CD4-positive, alpha-beta T cell treated with Interleukin-2 at 100 ng/mL for 4 hours (primary cell): Measurements from ENCODE around the gene CLIP2.
"Not testable (repeated sequence)": the region's sequence is repeated elsewhere in the genome, so short reads cannot be mapped to it uniquely, and the experiment has no call there.

Source experiments
- DNase-seq: peaks from one replicate; pipeline ENCODE4 v3.0.0-alpha.2; 2020; ENCODE audit warnings: low spot score

CLIP2 gene

DNA sequence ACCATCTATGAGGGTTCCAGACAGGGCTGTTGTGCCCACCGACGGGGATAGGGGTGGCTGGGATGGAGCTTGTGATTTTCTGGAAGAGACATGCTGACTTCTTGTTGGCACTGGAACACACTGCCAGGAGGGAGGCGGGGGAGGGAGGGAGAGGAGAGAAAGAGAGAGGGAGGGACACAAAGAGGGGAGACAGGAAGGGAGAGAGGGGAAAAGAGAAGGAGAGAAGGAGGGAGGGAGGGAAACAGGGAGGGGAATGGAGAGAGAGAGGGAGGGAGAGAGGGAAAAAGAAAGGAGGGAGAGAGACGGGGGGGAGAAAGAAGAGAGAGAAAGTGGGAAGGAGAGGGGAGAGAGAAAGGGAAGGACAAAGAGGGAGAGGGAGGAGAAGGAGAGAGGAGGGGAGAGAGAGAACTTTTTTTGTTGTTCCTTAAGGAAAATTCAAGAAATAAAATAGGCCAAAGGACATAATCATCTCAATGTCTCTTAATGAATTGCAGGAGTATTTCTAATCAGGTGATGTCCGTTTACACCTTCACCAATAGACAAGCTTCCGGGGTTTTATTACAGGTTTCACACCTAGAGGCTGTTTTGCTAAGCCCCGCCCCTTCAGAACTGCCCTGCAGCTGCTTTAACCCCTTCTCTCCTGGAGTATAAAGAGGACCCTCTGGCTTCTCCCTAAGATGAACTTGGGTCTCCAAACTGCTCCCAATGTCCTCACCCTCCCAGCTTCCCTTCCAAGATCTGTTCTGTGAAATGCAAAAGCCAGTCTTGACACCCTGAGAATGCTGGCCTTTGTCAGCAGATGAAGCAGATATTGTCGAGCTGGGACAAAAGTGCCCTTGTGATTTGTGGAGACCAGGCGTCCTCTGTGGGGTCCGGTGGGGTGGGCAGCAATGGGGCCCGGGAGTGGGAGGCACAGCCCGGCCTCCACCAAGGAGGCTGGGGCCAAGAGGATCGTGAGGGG is 82.5 kb downstream of the CLIP2 start:
- DNase-seq: no peak

GRCh38 chr7:74372511-74373111 is 83.4 kb downstream of the CLIP2 start:
- no peak for DNase-seq

- no peak for DNase-seq
Measured at GRCh38 chr7:74373536-74373935, 84.3 kb downstream of the CLIP2 start.

DNA sequence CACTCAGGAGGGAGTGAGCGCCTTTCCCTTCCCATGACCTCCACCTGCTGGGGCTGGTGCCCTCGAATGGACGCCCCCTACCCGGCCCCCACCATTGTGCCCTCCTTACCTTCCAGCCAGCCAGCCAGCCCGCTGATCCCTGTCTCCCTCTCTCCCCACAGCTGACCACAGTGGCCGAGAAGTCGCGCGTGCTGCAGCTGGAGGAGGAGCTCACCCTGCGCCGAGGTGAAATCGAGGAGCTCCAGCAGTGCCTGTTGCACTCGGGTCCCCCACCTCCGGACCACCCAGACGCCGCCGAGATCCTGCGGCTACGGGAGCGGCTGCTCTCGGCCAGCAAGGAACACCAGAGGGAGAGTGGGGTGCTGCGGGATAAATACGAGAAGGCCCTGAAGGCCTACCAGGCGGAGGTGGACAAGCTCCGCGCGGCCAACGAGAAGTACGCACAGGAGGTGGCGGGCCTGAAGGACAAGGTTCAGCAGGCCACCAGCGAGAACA is 86.6 kb downstream of the CLIP2 start:
- no peak for DNase-seq

GRCh38 chr7:74376256-74377036 is 87.2 kb downstream of the CLIP2 start:
- no peak for DNase-seq

- no peak for DNase-seq
Measured at GRCh38 chr7:74379938-74380337, 90.7 kb downstream of the CLIP2 start.

DNA sequence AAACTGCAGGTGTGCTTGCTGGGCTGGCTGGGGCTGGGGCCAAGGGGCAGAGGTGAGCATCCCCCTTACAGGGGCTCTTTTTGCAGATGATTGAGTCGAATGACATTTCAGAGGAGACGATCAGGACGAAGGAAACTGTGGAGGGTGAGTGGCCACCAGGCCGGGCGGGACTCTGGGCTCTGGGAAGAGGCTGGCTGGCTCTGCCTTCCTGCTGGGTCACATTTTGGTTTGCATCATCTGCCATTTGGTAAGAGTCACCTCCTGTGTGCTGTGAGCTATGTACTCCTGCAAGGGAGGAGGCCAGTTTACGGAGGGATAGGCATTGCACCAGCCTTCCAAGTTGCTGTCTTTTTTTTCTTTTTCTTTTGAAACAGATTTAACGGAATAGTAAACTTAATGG is 91.5 kb downstream of the CLIP2 start:
- DNase-seq: no peak

DNA sequence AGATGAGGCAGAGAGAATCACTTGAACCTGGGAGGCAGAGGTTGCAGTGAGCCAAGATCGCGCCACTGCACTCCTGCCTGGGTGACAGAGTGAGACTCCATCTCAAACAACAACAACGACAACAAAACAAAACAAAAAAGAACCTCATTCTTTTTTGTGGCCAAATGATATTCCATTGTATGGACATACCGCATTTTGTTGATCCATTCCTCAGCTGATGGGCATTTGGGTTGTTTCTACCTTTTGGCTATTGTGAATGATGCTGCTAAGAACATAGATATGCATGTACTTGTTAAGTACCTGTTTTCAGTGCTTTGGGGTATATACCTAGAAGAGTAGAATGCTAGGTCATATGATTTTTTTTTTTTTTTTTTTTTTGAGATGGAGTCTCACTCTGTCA is 94.9 kb downstream of the CLIP2 start:
- DNase-seq: not testable (repeated sequence)

GRCh38 chr7:74384854-74385253 is 95.6 kb downstream of the CLIP2 start:
- not testable (repeated sequence) for DNase-seq

- no peak for DNase-seq
Measured at GRCh38 chr7:74387606-74388005, 98.4 kb downstream of the CLIP2 start.

GRCh38 chr7:74388880-74389415 is 99.7 kb downstream of the CLIP2 start:
- no peak for DNase-seq

DNA sequence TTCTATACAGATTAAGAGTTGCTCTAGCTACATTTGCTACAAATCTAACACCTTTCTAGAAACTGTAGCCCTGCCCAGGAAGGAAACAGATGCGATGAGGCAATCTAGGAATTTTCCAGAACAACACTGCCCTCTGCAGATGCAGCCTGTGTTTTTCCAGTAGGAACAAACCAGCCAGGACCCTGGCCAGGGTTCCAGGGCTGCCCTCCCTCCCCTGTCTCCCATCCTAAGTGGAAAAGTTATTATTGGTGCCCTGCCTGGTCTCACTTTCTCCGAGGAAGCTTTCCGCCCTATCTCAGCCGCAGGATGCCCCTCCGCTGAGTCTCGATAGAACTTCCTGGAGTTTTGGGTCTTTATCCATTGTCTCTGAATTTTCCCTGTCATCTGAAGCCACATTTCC is 104.5 kb downstream of the CLIP2 start:
- not testable (repeated sequence) for DNase-seq

- not testable (repeated sequence) for DNase-seq
Measured at GRCh38 chr7:74394601-74395000, 105.4 kb downstream of the CLIP2 start.

DNA sequence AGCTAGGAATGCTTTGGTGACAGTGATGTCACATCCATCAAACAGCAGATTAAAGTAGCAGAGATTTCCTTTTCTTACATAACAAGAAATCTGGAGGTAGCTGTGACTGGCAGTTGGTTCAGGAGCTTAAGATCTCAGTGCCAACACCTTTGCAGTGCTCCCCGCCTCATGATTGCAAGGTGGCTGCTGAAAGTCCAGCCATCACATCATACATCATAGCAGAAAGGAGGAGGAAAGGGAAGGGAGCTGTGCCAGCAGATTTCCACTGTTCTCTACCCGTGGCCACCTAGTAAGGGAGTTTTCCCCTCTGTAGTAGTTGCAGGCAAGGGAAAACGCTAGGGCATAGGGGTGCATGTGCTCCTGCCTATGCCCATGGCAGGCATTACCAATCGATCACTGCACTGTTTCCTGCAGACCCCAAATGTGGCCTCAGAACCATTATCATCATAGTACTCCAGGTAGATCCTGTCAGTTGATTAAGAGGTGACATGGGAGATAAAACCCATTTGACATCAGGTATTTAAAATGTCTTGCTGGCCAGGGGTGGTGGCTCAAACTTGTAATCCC is 106.6 kb downstream of the CLIP2 start:
- DNase-seq: no peak

DNA sequence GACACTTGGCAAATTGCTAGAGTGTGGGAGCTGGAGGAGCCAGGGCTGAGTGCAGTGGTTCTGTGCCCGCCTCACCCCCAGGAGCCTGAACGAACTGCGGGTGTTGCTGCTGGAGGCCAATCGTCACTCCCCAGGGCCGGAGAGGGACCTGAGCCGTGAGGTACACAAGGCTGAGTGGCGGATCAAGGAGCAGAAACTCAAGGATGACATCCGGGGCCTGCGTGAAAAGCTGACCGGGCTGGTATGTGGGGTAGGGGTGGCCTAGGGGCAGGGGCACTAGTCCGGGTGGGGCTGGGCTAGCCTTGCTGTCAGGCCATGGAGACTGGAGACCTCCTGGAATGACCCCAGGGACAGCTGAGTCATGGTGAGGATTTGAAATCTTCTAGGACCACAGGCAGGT is 107.8 kb downstream of the CLIP2 start:
- no peak for DNase-seq

DNA sequence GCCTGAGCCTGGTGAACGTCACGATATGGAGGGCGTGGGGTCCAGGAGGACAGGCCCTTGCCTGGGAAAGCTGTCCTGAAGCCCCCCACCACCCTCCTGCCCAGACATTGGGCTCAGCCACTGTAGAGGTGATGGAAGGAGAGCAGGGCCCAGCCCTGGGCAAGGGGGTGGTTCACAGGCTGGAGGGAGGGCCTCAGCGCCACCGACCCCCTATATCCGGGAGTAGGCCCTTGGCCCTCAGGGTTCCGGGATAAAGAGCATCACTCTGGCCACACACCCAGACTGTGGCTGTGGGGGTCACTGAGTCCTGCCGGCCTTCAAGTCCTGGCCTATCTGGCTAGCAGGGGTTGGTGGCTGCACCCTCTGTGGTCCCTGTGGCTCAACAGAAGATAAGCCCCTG is 109.2 kb downstream of the CLIP2 start:
- no peak for DNase-seq

DNA sequence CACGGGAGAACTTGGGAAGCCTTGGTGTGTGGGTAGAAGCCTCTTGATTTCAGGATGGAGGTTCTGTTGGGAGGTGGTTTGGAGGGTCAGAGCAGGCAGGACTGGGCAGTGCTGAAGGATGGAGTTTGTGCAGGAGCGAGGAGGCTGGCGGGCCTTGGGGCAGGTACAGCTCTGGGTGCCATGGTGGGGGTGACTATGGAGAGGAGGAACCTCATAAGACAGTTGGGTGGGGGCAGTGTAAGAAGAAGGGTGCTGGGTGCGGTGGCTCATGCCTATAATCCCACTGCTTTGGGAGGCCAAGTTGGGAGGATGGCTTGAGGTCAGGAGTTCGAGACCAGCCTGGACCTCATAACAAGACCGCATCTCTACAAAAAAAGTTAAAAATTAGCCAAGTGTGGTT is 109.8 kb downstream of the CLIP2 start:
- no peak for DNase-seq

DNA sequence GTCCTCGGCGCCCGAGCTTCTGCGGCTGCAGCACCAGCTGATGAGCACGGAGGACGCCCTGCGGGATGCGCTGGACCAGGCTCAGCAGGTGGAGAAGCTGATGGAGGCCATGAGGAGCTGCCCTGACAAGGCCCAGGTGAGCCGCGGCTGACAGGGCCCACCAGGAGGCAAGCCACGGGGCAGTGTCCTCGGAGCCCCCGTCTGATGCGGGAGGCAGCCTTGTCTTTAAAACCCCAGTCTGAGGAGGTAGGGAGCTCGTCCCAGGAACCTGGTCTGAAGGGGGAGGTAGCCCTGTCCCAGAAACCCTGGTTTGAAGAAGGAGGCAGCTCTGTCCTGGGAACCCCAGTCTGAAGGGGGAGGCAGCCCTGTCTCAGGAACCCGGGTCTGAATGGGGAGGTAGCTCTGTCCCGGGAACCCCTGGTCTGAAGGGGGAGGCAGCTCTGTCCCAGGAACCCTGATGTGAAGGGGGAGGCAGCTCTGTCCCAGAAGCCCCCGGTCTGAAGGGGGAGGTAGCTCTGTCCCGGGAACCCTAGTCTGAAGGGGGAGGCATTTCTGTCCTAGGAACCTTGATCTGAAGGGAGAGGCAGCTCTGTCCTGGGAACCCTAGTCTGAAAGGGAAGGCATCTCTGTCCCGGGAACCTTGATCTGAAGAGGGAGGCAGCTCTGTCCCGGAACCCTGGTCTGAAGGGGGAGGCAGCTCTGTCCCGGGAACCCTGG is 111.4 kb downstream of the CLIP2 start:
- no peak for DNase-seq

DNA sequence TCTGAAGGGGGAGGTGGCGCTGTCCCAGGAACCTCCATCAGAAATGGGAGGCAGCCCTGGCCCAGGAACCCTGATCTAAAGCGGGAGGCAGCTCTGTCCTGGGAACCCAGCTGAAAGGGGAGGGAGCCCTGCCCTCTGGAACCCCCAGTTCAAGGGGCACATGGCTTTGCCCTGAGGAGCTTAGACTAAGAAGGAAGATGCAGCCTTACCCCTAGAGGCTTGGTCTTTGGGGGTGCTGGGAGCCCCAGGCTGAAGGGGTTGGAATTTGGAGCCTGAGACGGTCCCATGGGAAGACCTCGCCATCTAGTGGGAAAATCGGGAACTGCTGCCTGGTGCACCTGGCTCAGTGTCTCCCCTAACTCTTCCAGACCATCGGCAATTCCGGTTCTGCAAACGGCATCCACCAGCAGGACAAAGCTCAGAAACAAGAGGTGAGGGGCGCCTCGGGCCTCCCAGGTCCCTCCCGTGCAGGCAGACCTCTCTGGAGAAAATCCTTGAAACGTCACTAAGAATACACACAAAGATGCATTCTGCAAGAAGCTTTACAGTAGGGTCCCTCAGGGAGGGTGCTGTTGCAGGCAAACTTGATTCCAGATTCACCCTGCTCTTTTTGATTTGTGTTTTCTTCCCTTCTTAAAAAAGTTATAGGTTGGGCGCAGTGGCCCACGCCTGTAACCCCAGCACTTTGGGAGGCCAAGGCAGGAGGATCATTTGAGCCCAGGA is 112.1 kb downstream of the CLIP2 start:
- peak; percentile 72 for DNase-seq

DNA sequence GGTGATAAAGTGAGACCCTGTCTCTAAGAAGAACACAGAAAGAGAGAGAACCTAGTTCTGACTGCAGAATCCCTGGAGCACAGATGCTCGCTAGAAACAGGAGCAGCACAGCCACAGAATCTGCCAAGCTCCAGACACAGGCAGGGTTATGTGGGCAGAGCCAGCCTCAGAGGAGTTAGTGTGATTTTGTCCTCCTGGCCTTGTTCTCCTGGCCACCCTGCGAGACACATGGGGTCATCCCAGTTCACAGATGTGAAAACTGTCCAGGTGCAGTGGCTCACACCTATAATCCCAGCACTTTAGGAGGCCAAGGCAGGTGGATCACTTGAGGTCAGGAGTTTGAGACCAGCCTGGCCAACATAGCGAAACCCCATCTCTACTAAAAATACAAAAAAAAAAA is 113.5 kb downstream of the CLIP2 start:
- DNase-seq: not testable (repeated sequence)
